ENCODE data around the gene GDPD4. TPM values are rescaled to one million over a fixed set of nuclear protein-coding genes. Genes with fewer than 3 reads are reported as not detected.

GDPD4 gene
- total and polyA plus RNA-seq, 12 donors, result not detected

DNA sequence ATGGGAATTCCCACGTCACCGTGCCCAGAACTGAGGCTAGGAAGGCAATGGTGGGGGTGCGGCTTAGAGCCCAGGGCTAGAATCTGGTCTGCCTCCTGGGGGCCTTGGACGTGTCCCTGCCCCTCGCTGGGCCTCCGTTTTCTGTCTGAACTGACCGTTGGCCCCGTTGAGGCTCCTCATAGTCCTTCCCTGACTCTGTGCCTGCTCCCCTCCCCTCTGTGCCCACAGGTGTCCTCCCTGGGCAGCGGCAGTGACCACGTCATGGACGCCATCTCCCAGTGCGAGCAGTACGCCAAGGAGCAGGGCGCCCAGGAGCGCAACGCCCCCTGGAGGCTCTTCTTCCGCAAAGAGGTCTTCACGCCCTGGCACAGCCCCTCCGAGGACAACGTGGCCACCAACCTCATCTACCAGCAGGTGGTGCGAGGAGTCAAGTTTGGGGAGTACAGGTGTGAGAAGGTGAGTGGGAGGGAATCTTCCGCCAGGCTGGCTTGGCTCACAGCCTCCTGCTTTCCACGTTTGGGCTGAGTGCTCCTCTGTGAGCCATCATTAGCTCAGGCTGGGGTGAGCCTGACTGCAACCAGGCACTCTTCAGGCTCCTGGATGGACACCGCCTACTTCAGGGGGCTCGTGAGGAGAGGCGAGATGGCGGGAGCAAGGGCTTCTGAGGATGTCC, 109.5 kb downstream of the GDPD4 start:
- H3K27me3 ChIP-seq, result no peaks in the 10 kb centered on the region
- TF ChIP-seq, protein P1, sequence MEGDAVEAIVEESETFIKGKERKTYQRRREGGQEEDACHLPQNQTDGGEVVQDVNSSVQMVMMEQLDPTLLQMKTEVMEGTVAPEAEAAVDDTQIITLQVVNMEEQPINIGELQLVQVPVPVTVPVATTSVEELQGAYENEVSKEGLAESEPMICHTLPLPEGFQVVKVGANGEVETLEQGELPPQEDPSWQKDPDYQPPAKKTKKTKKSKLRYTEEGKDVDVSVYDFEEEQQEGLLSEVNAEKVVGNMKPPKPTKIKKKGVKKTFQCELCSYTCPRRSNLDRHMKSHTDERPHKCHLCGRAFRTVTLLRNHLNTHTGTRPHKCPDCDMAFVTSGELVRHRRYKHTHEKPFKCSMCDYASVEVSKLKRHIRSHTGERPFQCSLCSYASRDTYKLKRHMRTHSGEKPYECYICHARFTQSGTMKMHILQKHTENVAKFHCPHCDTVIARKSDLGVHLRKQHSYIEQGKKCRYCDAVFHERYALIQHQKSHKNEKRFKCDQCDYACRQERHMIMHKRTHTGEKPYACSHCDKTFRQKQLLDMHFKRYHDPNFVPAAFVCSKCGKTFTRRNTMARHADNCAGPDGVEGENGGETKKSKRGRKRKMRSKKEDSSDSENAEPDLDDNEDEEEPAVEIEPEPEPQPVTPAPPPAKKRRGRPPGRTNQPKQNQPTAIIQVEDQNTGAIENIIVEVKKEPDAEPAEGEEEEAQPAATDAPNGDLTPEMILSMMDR (IDR thresholded peaks at IDR 0.05), result peak in 7 of 9 donors; percentile 19 to 50 (median 44)
- intact Hi-C loops (cut with DNase I), result loop anchor here in 1 of 10 donors (5.0 kb wide), 1 partner anchor 355 kb away; no protein-coding TSS in a partner anchor
- no peak for ATAC-seq
- no peak overlapping the region for H3K4me3 ChIP-seq
- no peaks in the 10 kb centered on the region for H3K9me3 ChIP-seq
- H3K36me3 ChIP-seq, result peaks cover 0 to 21% (median 0%) of the 10 kb centered on the region in 9 donors
- H3K27ac ChIP-seq, result no peak overlapping the region
- H3K4me1 ChIP-seq, result peaks cover 0 to 11% (median 4%) of the 10 kb centered on the region in 9 donors
- DNase-seq, result peak in 1 of 2 donors; percentile 29
- WGBS, 2 donors, result 33 to 42% methylated on average over 27 of the region's 27 CpGs

DNA sequence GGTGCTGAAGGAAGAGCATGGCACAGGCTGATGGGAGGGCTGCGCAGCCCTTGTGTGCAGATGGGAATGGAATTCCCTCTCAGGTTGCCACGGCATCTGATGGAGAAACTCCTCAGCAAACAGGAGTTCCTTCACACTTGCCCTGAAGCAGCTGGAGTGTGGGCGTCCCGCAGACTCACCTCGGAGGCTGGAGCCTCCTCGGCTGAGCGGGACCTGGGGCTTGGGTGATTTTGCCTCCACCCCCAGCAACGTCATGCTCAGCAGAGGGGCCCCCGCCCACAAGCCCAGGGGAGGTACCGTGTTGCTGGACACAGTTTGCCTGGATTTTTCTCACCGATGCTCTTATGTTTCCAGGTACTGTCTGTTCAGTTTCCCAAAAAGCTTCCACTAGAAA, 110.1 kb downstream of the GDPD4 start:
- H3K9me3 ChIP-seq, result no peaks in the 10 kb centered on the region
- TF ChIP-seq, protein P1 (IDR thresholded peaks at IDR 0.05), result no peak
- ATAC-seq, result no peak
- H3K27ac ChIP-seq, result no peak overlapping the region
- DNase-seq, result no peak
- 77 to 83% methylated on average over 11 of the region's 11 CpGs for WGBS, 2 donors
- H3K27me3 ChIP-seq, result no peaks in the 10 kb centered on the region
- no peak overlapping the region for H3K4me3 ChIP-seq
- intact Hi-C loops (cut with DNase I), result loop anchor here in 1 of 10 donors (5.0 kb wide), 1 partner anchor 356 kb away; no protein-coding TSS in a partner anchor
- H3K36me3 ChIP-seq, result peaks cover 0 to 21% (median 0%) of the 10 kb centered on the region in 9 donors
- peaks cover 0 to 11% (median 4%) of the 10 kb centered on the region in 9 donors for H3K4me1 ChIP-seq

DNA sequence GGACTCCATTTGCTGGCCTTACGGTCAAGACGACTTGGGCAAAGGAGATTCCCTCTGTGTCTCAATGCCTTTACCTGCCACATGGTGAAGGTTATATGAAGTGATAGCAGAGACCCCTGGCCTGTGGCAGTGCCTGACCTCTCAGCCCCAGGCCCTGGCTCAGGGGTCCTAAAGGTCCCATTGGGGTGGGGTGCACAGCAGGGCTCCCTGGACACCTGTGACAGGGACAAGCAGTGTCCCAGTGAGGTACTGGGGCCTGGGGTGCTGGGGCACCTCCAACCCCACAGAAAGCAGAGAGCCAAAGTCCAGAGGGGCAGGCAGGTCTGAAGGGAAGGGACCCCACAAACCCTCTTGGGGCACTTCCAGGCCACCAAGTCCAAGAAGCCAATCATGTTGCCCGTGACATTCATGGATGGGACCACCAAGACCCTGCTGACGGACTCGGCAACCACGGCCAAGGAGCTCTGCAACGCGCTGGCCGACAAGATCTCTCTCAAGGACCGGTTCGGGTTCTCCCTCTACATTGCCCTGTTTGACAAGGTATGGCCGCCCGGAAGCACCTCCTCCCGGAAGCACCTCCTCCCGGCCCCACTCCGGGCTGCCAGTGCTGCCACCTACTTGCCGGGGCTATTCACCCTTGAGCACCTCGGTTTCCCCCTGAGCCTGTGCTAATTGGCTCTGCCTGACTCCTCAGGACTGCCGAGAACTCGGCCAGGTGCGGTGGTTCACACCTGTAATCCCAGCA, 111.0 kb downstream of the GDPD4 start:
- TF ChIP-seq, protein P1 (IDR thresholded peaks at IDR 0.05), result no peak
- intact Hi-C loops (cut with DNase I), result loop anchor here in 1 of 10 donors (5.0 kb wide), 1 partner anchor 357 kb away; no protein-coding TSS in a partner anchor
- Histone ChIP-seq H3K27me3 (no peaks in the 10 kb centered on the region), H3K9me3 (no peaks in the 10 kb centered on the region), H3K4me3 (no peak overlapping the region), H3K4me1 (peaks cover 0 to 9% (median 4%) of the 10 kb centered on the region in 9 donors), H3K27ac (no peak overlapping the region), H3K36me3 (peaks cover 0 to 21% (median 0%) of the 10 kb centered on the region in 9 donors)
- no peak for ATAC-seq
- WGBS, 2 donors, result 89% methylated on average over 21 of the region's 21 CpGs
- no peak for DNase-seq

DNA sequence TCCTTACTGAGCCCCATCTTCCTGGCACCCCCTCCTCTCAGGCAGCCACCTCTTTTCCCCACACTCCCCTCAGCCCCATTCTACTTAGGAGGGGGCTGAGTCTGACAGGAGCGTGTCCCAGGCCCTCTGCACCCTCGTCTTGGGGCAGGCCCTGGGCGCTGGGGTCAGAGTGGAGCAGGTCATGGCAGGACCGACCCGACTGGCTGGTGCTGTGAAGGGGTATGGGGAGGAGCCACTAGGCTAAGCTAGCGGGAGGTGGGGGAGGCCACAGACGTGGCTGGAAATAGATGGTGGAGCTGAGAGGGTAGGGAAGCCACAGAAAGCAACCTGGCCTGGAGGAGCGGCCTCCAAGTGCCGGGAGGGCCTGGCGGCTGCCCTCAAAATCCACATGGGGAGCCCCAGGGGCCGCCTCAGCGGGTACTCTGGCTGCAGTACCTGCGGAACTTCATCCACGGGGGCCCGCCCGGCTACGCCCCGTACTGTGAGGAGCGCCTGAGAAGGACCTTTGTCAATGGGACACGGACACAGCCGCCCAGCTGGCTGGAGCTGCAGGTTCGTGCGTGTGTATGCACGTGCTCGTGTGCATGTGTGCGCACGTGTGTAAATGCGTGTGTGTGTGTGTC, 111.8 kb downstream of the GDPD4 start:
- ATAC-seq (peak in 1 of 8 donors; percentile 14), DNase-seq (no peak)
- TF ChIP-seq, protein P1 (IDR thresholded peaks at IDR 0.05), result no peak
- intact Hi-C loops (cut with DNase I), result loop anchor here in 9 of 10 donors (2.0 to 10.0 kb wide), 7 partner anchors 62 to 358 kb away; partner anchors contain the start of gene MYO7A (in 2 of the 9)
- no peak overlapping the region for H3K27ac ChIP-seq
- whole genome bisulfite sequencing, 2 donors, result 95 to 96% methylated on average over 28 of the region's 28 CpGs
- no peaks in the 10 kb centered on the region for H3K27me3 ChIP-seq
- H3K9me3 ChIP-seq, result no peaks in the 10 kb centered on the region
- H3K4me3 ChIP-seq, result no peak overlapping the region
- H3K36me3 ChIP-seq, result peaks cover 0 to 21% (median 0%) of the 10 kb centered on the region in 9 donors
- H3K4me1 ChIP-seq, result peaks cover 0 to under 1% (median 0%) of the 10 kb centered on the region in 9 donors
